HEK293 (cell line): ENCODE results near the gene ZSCAN4.
A peak's percentile ranks its signal among the peaks of the same experiment; 100 is the strongest.

Experiments used
- CTCF ChIA-PET: fragments of 350-600 bp; formaldehyde crosslinking; extraction: SDS; loops from one replicate; lab custom pipeline; 2021; ENCODE audit warnings: antibody characterized with exemption; lab: Yijun Ruan, JAX
- POLR2A ChIA-PET: fragments of 300-600 bp; formaldehyde crosslinking; extraction: SDS; loops from one replicate; lab custom pipeline; 2020; ENCODE audit warnings: antibody characterized with exemption, inconsistent platforms; lab: Yijun Ruan, JAX
- H3K27ac ChIP-seq: fragments of 200-500 bp; sonication (Bioruptor generic); 2 replicates; pipeline ENCODE4 v1.5.1; 2014; ENCODE audit warnings: low read depth, low read length, control low read depth, inconsistent platforms; ENCODE audit errors: extremely low read depth
- H3K36me3 ChIP-seq, 2 experiments: fragments of 200-500 bp in 1 of 2; sonication (Bioruptor generic) in 1 of 2; 1 replicate in 1 of 2; 2 replicates in 1 of 2; pipeline ENCODE4 v1.5.1; 2014 to 2017; ENCODE audit warnings: inconsistent platforms in 2 of 2, low read length in 2 of 2; ENCODE audit not compliant: control insufficient read depth in 2 of 2, insufficient read depth in 1 of 2
- H3K4me1 ChIP-seq: fragments of 200-500 bp; sonication (Bioruptor generic); 2 replicates; pipeline ENCODE4 v1.5.1; 2014; ENCODE audit warnings: mild to moderate bottlenecking, low read length, inconsistent platforms; ENCODE audit not compliant: control insufficient read depth, insufficient read depth
- H3K4me3 ChIP-seq: 2 replicates; pipeline ENCODE4 v1.5.1; 2011; ENCODE audit warnings: low read depth, mild to moderate bottlenecking, control low read depth, low read length, moderate library complexity
- H3K9me3 ChIP-seq: fragments of 200-500 bp; sonication (Bioruptor generic); 2 replicates; pipeline ENCODE4 v1.5.1; 2014; ENCODE audit warnings: low read depth, low read length, inconsistent platforms; ENCODE audit not compliant: control insufficient read depth, insufficient read depth
- GLI4 ChIP-seq: fragments of 450-650 bp; formaldehyde crosslinking; IDR thresholded peaks from 2 replicates; pipeline ENCODE4 v1.5.1; 2016; ENCODE audit warnings: missing biosample characterization, missing genetic modification characterization
- HOXD13 ChIP-seq: sonication (generic); formaldehyde crosslinking; IDR thresholded peaks from 2 replicates; pipeline ENCODE4 v1.8.0; 2022; ENCODE audit warnings: missing genetic modification reagents, borderline replicate concordance
- IKZF3 ChIP-seq: fragments of 450-650 bp; IDR thresholded peaks from 2 replicates; pipeline ENCODE4 v1.5.0; 2018; ENCODE audit warnings: missing biosample characterization, mild to moderate bottlenecking, missing genetic modification characterization, moderate library complexity
- KLF10 ChIP-seq: fragments of 450-650 bp; IDR thresholded peaks from 2 replicates; pipeline ENCODE4 v1.5.1; 2018; ENCODE audit warnings: missing biosample characterization, mild to moderate bottlenecking, missing genetic modification characterization
- OVOL3 ChIP-seq: fragments of 450-650 bp; formaldehyde crosslinking; IDR thresholded peaks from 2 replicates; pipeline ENCODE4 v1.5.1; 2016; ENCODE audit warnings: missing biosample characterization, missing genetic modification characterization
- PBX3 ChIP-seq: sonication (generic); formaldehyde crosslinking; IDR thresholded peaks from 2 replicates; pipeline ENCODE4 v1.8.1; 2022; ENCODE audit warnings: mild to moderate bottlenecking, moderate library complexity, missing genetic modification reagents
- SP2 ChIP-seq: fragments of 450-650 bp; formaldehyde crosslinking; IDR thresholded peaks from 2 replicates; pipeline ENCODE4 v1.5.1; 2016; ENCODE audit warnings: missing biosample characterization, missing genetic modification characterization
- ZBTB11 ChIP-seq: fragments of 450-650 bp; formaldehyde crosslinking; conservative IDR thresholded peaks from 2 replicates; pipeline ENCODE4 v1.5.1; 2016; ENCODE audit warnings: low read depth, missing biosample characterization, missing genetic modification characterization
- ZBTB26 ChIP-seq: fragments of 450-650 bp; formaldehyde crosslinking; optimal IDR thresholded peaks from 2 replicates; pipeline ENCODE3; 2016; ENCODE audit warnings: missing biosample characterization, mild to moderate bottlenecking, missing genetic modification characterization
- ZEB2 ChIP-seq: fragments of 450-650 bp; formaldehyde crosslinking; IDR thresholded peaks from 2 replicates; pipeline ENCODE4 v1.5.1; 2016; ENCODE audit warnings: missing biosample characterization, missing genetic modification characterization
- ZFP37 ChIP-seq: fragments of 450-650 bp; formaldehyde crosslinking; IDR thresholded peaks from 2 replicates; pipeline ENCODE4 v1.5.1; 2016; ENCODE audit warnings: missing biosample characterization, missing genetic modification characterization
- ZNF10 ChIP-seq: fragments of 450-650 bp; formaldehyde crosslinking; IDR thresholded peaks from 2 replicates; pipeline ENCODE4 v1.5.1; 2017; ENCODE audit warnings: missing biosample characterization, missing genetic modification characterization
- ZNF138 ChIP-seq: fragments of 450-650 bp; formaldehyde crosslinking; IDR thresholded peaks from 2 replicates; pipeline ENCODE4 v1.5.1; 2016; ENCODE audit warnings: missing biosample characterization, missing genetic modification characterization, borderline replicate concordance
- ZNF140 ChIP-seq: fragments of 450-650 bp; formaldehyde crosslinking; IDR thresholded peaks from 2 replicates; pipeline ENCODE4 v1.5.1; 2016; ENCODE audit warnings: missing biosample characterization, missing genetic modification characterization
- ZNF211 ChIP-seq: fragments of 450-650 bp; formaldehyde crosslinking; IDR thresholded peaks from 2 replicates; pipeline ENCODE4 v1.5.1; 2016; ENCODE audit warnings: low read depth, missing biosample characterization, missing genetic modification characterization
- ZNF23 ChIP-seq: fragments of 450-650 bp; formaldehyde crosslinking; IDR thresholded peaks from 2 replicates; pipeline ENCODE4 v1.5.1; 2016; ENCODE audit warnings: missing biosample characterization, missing genetic modification characterization, borderline replicate concordance
- ZNF239 ChIP-seq: fragments of 450-650 bp; formaldehyde crosslinking; IDR thresholded peaks from 2 replicates; pipeline ENCODE4 v1.5.1; 2016; ENCODE audit warnings: missing biosample characterization, missing genetic modification characterization
- ZNF354C ChIP-seq: fragments of 450-650 bp; formaldehyde crosslinking; IDR thresholded peaks from 2 replicates; pipeline ENCODE4 v1.5.1; 2016; ENCODE audit warnings: missing biosample characterization, missing genetic modification characterization, low read depth, borderline replicate concordance
- ZNF510 ChIP-seq: fragments of 450-650 bp; formaldehyde crosslinking; IDR thresholded peaks from 2 replicates; pipeline ENCODE4 v1.5.1; 2018; ENCODE audit warnings: mild to moderate bottlenecking, missing genetic modification characterization, missing biosample characterization; ENCODE audit not compliant: insufficient replicate concordance
- ZNF548 ChIP-seq: fragments of 450-650 bp; formaldehyde crosslinking; IDR thresholded peaks from 2 replicates; pipeline ENCODE4 v1.5.1; 2016; ENCODE audit warnings: missing biosample characterization, missing genetic modification characterization
- ZNF555 ChIP-seq: fragments of 450-650 bp; formaldehyde crosslinking; conservative IDR thresholded peaks from 2 replicates; pipeline ENCODE4 v1.5.1; 2017; ENCODE audit warnings: missing biosample characterization, mild to moderate bottlenecking, missing genetic modification characterization, inconsistent platforms
- ZNF585B ChIP-seq: fragments of 450-650 bp; formaldehyde crosslinking; IDR thresholded peaks from 2 replicates; pipeline ENCODE4 v1.5.1; 2016; ENCODE audit warnings: missing biosample characterization, missing genetic modification characterization
- ZSCAN16 ChIP-seq: fragments of 450-650 bp; formaldehyde crosslinking; IDR thresholded peaks from 2 replicates; pipeline ENCODE4 v1.5.1; 2016; ENCODE audit warnings: missing biosample characterization, missing genetic modification characterization
- ZSCAN4 ChIP-seq: fragments of 450-650 bp; formaldehyde crosslinking; IDR thresholded peaks from 2 replicates; pipeline ENCODE4 v1.5.1; 2017; ENCODE audit warnings: missing biosample characterization, missing genetic modification characterization

The ZSCAN4 gene

GRCh38 chr19:57682226-57682766, 13.6 kb downstream of the ZSCAN4 start:
- Histone ChIP-seq H3K4me1 (no peaks in the 10 kb centered on the region), H3K27ac (peak overlapping the region; percentile 26; the same call in 1 of the 2 replicates), H3K4me3 (peak overlapping the region; percentile 92), H3K36me3 (peaks cover 9 to 47% of the 10 kb centered on the region in 2 experiments; a peak in 1 of 3 replicates), H3K9me3 (peaks cover 20% of the 10 kb centered on the region)
- ChIA-PET POLR2A (interaction anchor here (0.6 to 1.8 kb wide), 16 partner anchors 11 to 726 kb away, joined by 3 to 16 read pairs (median 4); partner anchors contain the start of genes ZNF134, ZNF211, ZNF584 and ZNF586), CTCF (interaction anchor here (0.7 to 1.6 kb wide), 7 partner anchors 8 to 549 kb away, joined by 3 to 6 read pairs (median 5); no protein-coding TSS in a partner anchor)
- TF ChIP-seq ZBTB11 (tag by site-specific recombination) (peak; percentile 13; the same call in 1 of the 2 replicates), ZNF239 (tag by site-specific recombination) (no peak), ZNF140 (tag by site-specific recombination) (no peak), PBX3 (peak; percentile 21; the same call in 1 of the 2 replicates), ZNF138 (tag by site-specific recombination) (0 out of 2 replicates have a peak, but pooled peaks have one; percentile 24), ZNF510 (tag by site-specific recombination) (no peak), ZNF211 (no peak), ZNF23 (tag by site-specific recombination) (no peak), ZNF10 (tag by site-specific recombination) (no peak), KLF10 (tag by site-specific recombination) (no peak), IKZF3 (no peak), OVOL3 (tag by site-specific recombination) (no peak), ZNF548 (tag by site-specific recombination) (no peak), ZEB2 (tag by site-specific recombination) (no peak), GLI4 (tag by site-specific recombination) (0 out of 2 replicates have a peak, but pooled peaks have one; percentile 60), ZFP37 (peak; percentile 87; the same call in 1 of the 2 replicates), SP2 (tag by site-specific recombination) (no peak), ZSCAN16 (tag by site-specific recombination) (no peak), ZNF555 (tag by site-specific recombination) (no peak), ZSCAN4 (tag by site-specific recombination) (0 out of 2 replicates have a peak, but pooled peaks have one; percentile 0), ZNF354C (tag by site-specific recombination) (no peak), ZBTB26 (peak; percentile 17), HOXD13 (CRISPR knock-in tag) (0 out of 2 replicates have a peak, but pooled peaks have one; percentile 0), ZNF585B (tag by site-specific recombination) (no peak)
